Measurements from ENCODE around the gene CENPN. TPM values are rescaled to one million over a fixed set of nuclear protein-coding genes. Genes with fewer than 3 reads are reported as not detected.

Gene CENPN
- total RNA-seq, 4 donors from 2014 or later = 1.8 to 8.1 (median 4.2) TPM

- no peak for DNase-seq (ENCODE audit: low spot score in 2 of 2)
- Histone ChIP-seq H3K27me3 (no peaks in the 10 kb centered on the region), H3K36me3 (no peaks in the 10 kb centered on the region), H3K27ac (no peak overlapping the region), H3K4me3 (no peak overlapping the region), H3K4me1 (peaks cover 0 to 12% (median 2%) of the 10 kb centered on the region in 4 donors), H3K9me3 (no peaks in the 10 kb centered on the region)
- TF ChIP-seq, protein P1, sequence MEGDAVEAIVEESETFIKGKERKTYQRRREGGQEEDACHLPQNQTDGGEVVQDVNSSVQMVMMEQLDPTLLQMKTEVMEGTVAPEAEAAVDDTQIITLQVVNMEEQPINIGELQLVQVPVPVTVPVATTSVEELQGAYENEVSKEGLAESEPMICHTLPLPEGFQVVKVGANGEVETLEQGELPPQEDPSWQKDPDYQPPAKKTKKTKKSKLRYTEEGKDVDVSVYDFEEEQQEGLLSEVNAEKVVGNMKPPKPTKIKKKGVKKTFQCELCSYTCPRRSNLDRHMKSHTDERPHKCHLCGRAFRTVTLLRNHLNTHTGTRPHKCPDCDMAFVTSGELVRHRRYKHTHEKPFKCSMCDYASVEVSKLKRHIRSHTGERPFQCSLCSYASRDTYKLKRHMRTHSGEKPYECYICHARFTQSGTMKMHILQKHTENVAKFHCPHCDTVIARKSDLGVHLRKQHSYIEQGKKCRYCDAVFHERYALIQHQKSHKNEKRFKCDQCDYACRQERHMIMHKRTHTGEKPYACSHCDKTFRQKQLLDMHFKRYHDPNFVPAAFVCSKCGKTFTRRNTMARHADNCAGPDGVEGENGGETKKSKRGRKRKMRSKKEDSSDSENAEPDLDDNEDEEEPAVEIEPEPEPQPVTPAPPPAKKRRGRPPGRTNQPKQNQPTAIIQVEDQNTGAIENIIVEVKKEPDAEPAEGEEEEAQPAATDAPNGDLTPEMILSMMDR (IDR thresholded peaks at IDR 0.05) = no peak
- TF ChIP-seq POLR2A (IDR thresholded peaks at IDR 0.05) = no peak
- no peak for TF ChIP-seq EP300 (IDR thresholded peaks at IDR 0.05)
These were observed 12.6 kb upstream of the CENPN start for GRCh38 chr16:80994451-80994850.

DNA sequence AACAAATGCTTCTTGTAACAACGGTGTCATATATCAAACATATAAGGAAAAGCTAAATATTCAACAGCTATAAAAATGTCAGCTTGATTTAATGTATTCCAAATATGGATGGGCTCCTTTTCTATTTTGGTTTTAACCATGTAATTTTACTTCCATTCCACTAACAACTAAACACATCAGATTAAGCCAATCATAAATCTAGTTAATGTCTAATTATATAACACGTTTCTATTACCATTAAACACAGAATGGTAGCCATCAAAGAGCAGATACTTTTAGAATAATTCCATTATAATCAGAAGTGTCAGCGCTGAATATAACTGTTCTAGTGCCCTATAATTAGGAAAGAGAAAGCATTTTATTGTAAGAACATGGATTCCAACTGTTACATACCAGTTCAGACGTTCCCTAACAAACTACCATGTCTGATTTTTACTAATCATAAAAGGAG lies 10.3 kb upstream of the CENPN start:
- Histone ChIP-seq H3K9me3 (no peaks in the 10 kb centered on the region), H3K4me1 (peaks cover 0 to 12% (median 2%) of the 10 kb centered on the region in 4 donors), H3K4me3 (peak overlapping the region in 2 of 4 donors; percentile 15 to 26), H3K36me3 (no peaks in the 10 kb centered on the region), H3K27ac (peak overlapping the region in 1 of 4 donors; percentile 60), H3K27me3 (no peaks in the 10 kb centered on the region)
- TF ChIP-seq EP300 (IDR thresholded peaks at IDR 0.05) (no peak), POLR2A (IDR thresholded peaks at IDR 0.05) (no peak)
- TF ChIP-seq, protein P1 (IDR thresholded peaks at IDR 0.05) = no peak
- no peak for DNase-seq (ENCODE audit: low spot score in 2 of 2)
- 32 to 34% methylated on average over 4 of the region's 4 CpGs for WGBS, 2 donors

- H3K27ac ChIP-seq = peak overlapping the region in 1 of 4 donors; percentile 60
- no peaks in the 10 kb centered on the region for H3K9me3 ChIP-seq
- no peaks in the 10 kb centered on the region for H3K36me3 ChIP-seq
- DNase-seq (ENCODE audit: low spot score in 2 of 2) = no peak
- 28 to 34% methylated on average over 9 of the region's 9 CpGs for WGBS, 2 donors
- H3K27me3 ChIP-seq = no peaks in the 10 kb centered on the region
- no peak for TF ChIP-seq POLR2A (IDR thresholded peaks at IDR 0.05)
- TF ChIP-seq EP300 (IDR thresholded peaks at IDR 0.05) = no peak
- TF ChIP-seq, protein P1 (IDR thresholded peaks at IDR 0.05) = no peak
- peak overlapping the region in 2 of 4 donors; percentile 15 to 26 for H3K4me3 ChIP-seq
- peaks cover 0 to 12% (median 2%) of the 10 kb centered on the region in 4 donors for H3K4me1 ChIP-seq
These were observed 9.7 kb upstream of the CENPN start for GRCh38 chr16:80997139-80997798.

- Histone ChIP-seq H3K27ac (peak overlapping the region in 1 of 4 donors; percentile 60), H3K4me3 (no peak overlapping the region), H3K36me3 (no peaks in the 10 kb centered on the region), H3K27me3 (no peaks in the 10 kb centered on the region), H3K9me3 (no peaks in the 10 kb centered on the region), H3K4me1 (peaks cover 0 to 12% (median 2%) of the 10 kb centered on the region in 4 donors)
- no peak for DNase-seq (ENCODE audit: low spot score in 2 of 2)
- TF ChIP-seq POLR2A (IDR thresholded peaks at IDR 0.05) (no peak), EP300 (IDR thresholded peaks at IDR 0.05) (no peak)
- TF ChIP-seq, protein P1 (IDR thresholded peaks at IDR 0.05) = no peak
- 91 to 93% methylated on average over 7 of the region's 7 CpGs for WGBS, 2 donors
These were observed 8.9 kb upstream of the CENPN start for GRCh38 chr16:80997964-80998620.

DNA sequence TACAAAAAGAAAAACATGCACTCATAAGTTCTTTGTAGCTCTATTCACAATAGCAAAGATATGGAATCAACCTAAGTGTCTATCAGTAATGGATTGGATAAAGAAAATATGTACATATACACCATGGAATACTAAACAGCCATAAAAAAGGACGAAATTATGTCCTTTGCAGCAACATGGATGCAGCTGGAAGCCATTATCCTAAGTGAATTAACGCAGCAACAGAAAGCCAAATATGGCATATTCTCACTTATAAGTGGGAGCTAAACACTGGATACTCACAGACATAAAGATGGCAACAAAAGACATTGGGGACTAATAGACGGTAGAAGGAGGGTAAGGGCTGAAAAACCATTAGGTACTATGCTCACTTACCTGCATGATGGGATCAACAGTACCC lies 6.1 kb upstream of the CENPN start:
- H3K4me1 ChIP-seq = peaks cover 0 to 30% (median 15%) of the 10 kb centered on the region in 4 donors
- DNase-seq (ENCODE audit: low spot score in 2 of 2) = no peak
- no peak for TF ChIP-seq EP300 (IDR thresholded peaks at IDR 0.05)
- TF ChIP-seq POLR2A (IDR thresholded peaks at IDR 0.05) = no peak
- TF ChIP-seq, protein P1 (IDR thresholded peaks at IDR 0.05) = no peak
- H3K4me3 ChIP-seq = no peak overlapping the region
- no peaks in the 10 kb centered on the region for H3K36me3 ChIP-seq
- H3K27me3 ChIP-seq = no peaks in the 10 kb centered on the region
- no peak overlapping the region for H3K27ac ChIP-seq
- WGBS, 2 donors = 89 to 93% methylated on average over 3 of the region's 3 CpGs
- H3K9me3 ChIP-seq = no peaks in the 10 kb centered on the region

Measured in tibial nerve (tissue), 4 donors.